HCT116 (cell line): ENCODE data around the gene IRF2. TPM values are rescaled to one million over a fixed set of nuclear protein-coding genes. Genes with fewer than 3 reads are reported as not detected.

ENCODE experiments used
- ATAC-seq: fragments of 200-7000 bp; cut with Tn5 transposase; 2 replicates; pipeline ENCODE4 v1.9.1; 2020; ENCODE audit warnings: mild to moderate bottlenecking, moderate library complexity
- BruUV-seq: library from RNA; stranded (reverse); fragments of 400-500 nt; replicated peaks from 2 replicates; lab custom pipeline; 2021; lab: Mats Ljungman, UMichigan
- CTCF ChIA-PET: fragments of 300-600 bp; sonication (Branson Sonifier 250); formaldehyde crosslinking; loops from one replicate; lab custom pipeline; 2021; ENCODE audit warnings: antibody characterized with exemption; lab: Charles Lee
- POLR2A ChIA-PET: fragments of 300-600, 350-600 bp; sonication (Branson Sonifier 250); formaldehyde crosslinking; loops from one replicate; lab custom pipeline; 2021; ENCODE audit warnings: antibody characterized with exemption; lab: Charles Lee
- RAD21 ChIA-PET, 2 experiments: fragments of 300-600 bp; sonication (Branson Sonifier 250); formaldehyde crosslinking; loops; one replicate each; lab custom pipeline; 2023; ENCODE audit warnings: low total read pairs in 2 of 2; ENCODE audit not compliant: uncharacterized antibody in 2 of 2, unreplicated experiment in 2 of 2, low non-redundant PET in 1 of 2; lab: Charles Lee
- DNase-seq: peaks from one replicate; pipeline ENCODE4 v3.0.0-alpha.2; 2010; ENCODE audit warnings: low read depth, low spot score
- H2AFZ ChIP-seq: fragments of 200-600 bp; shearing (Covaris generic), sonication (generic); 2 replicates; pipeline ENCODE4 v1.6.1; 2017; ENCODE audit warnings: low read depth, mixed run types, mixed read lengths, antibody characterized with exemption, low read length; ENCODE audit not compliant: poor library complexity, severe bottlenecking
- H3K27ac ChIP-seq: 2 replicates; pipeline ENCODE4 v1.5.1; 2012; ENCODE audit warnings: low read depth, low read length
- H3K27me3 ChIP-seq: fragments of 200-600 bp; sonication (generic); 2 replicates; pipeline ENCODE4 v1.6.1; 2016; ENCODE audit warnings: mixed run types, low read length, mixed read lengths; ENCODE audit not compliant: insufficient read depth
- H3K36me3 ChIP-seq, 2 experiments: fragments of 200-500 bp in 1 of 2; fragments of 200-600 bp in 1 of 2; sonication (Bioruptor generic) in 1 of 2; sonication (generic) in 1 of 2; 2 replicates each; pipeline versions ENCODE4 v1.5.1 to v1.6.1; 2014 to 2016; ENCODE audit warnings: low read length in 2 of 2, inconsistent platforms in 1 of 2, mixed read lengths in 1 of 2, mixed run types in 1 of 2; ENCODE audit not compliant: insufficient read depth in 2 of 2, control insufficient read depth in 1 of 2
- H3K4me1 ChIP-seq, 2 experiments: fragments of 200-600 bp in 1 of 2; sonication (generic) in 1 of 2; 2 replicates each; pipeline versions ENCODE4 v1.5.1 to v1.6.1; 2012 to 2017; ENCODE audit warnings: low read length in 2 of 2, inconsistent platforms in 1 of 2, mild to moderate bottlenecking in 1 of 2, mixed read lengths in 1 of 2, mixed run types in 1 of 2, moderate library complexity in 1 of 2; ENCODE audit not compliant: insufficient read depth in 2 of 2, control insufficient read depth in 1 of 2
- H3K4me2 ChIP-seq: fragments of 200-600 bp; sonication (generic); 2 replicates; pipeline ENCODE4 v1.6.1; 2017; ENCODE audit warnings: mixed run types, low read length, mixed read lengths
- H3K4me3 ChIP-seq, 2 experiments: fragments of 200-600 bp in 1 of 2; sonication (generic) in 1 of 2; replicated peaks in 1 of 2; 2 replicates each; pipeline ENCODE4 v1.5.1; 2011 to 2016; ENCODE audit warnings: low read length in 2 of 2, control low read depth in 1 of 2, low read depth in 1 of 2, mild to moderate bottlenecking in 1 of 2, mixed read lengths in 1 of 2, mixed run types in 1 of 2
- H3K79me2 ChIP-seq: fragments of 200-600 bp; sonication (generic); 2 replicates; pipeline ENCODE4 v1.6.1; 2017; ENCODE audit warnings: mild to moderate bottlenecking, mixed run types, low read length, moderate library complexity, mixed read lengths; ENCODE audit not compliant: insufficient read depth
- H3K9ac ChIP-seq: fragments of 200-600 bp; sonication (generic); 2 replicates; pipeline ENCODE4 v1.6.1; 2016; ENCODE audit warnings: low read length, mixed read lengths
- H3K9me2 ChIP-seq: fragments of 200-600 bp; sonication (generic), shearing (Covaris generic); 2 replicates; pipeline ENCODE4 v1.6.1; 2017; ENCODE audit warnings: mixed run types, mild to moderate bottlenecking, moderate library complexity; ENCODE audit not compliant: insufficient read depth
- H3K9me3 ChIP-seq, 2 experiments: fragments of 200-500 bp in 1 of 2; fragments of 200-600 bp in 1 of 2; sonication (Bioruptor generic) in 1 of 2; sonication (generic) in 1 of 2; 2 replicates each; pipeline ENCODE4 v1.6.1; 2014 to 2017; ENCODE audit warnings: low read length in 2 of 2, mixed read lengths in 2 of 2, inconsistent platforms in 1 of 2, low read depth in 1 of 2, mild to moderate bottlenecking in 1 of 2, mixed run types in 1 of 2, moderate library complexity in 1 of 2; ENCODE audit not compliant: control insufficient read depth in 1 of 2, insufficient read depth in 1 of 2
- H4K20me1 ChIP-seq: fragments of 200-600 bp; sonication (generic), shearing (Covaris generic); 2 replicates; pipeline ENCODE4 v1.6.1; 2017; ENCODE audit warnings: mixed run types, mild to moderate bottlenecking, moderate library complexity; ENCODE audit not compliant: insufficient read depth
- ATF3 ChIP-seq: IDR thresholded peaks from 2 replicates; pipeline ENCODE4 v1.6.1; 2012
- CEBPB ChIP-seq: IDR thresholded peaks from 2 replicates; pipeline ENCODE4 v1.6.1; 2012; ENCODE audit warnings: low read depth
- JUND ChIP-seq: IDR thresholded peaks from 2 replicates; pipeline ENCODE4 v1.6.1; 2012
- POLR2AphosphoS5 ChIP-seq: IDR thresholded peaks from 2 replicates; pipeline ENCODE4 v1.6.1; 2011; ENCODE audit warnings: mild to moderate bottlenecking, low read depth, low read length, moderate library complexity
- RAD21 ChIP-seq: IDR thresholded peaks from 2 replicates; pipeline ENCODE4 v1.6.1; 2012; ENCODE audit warnings: low read depth, mild to moderate bottlenecking
- SP1 ChIP-seq: IDR thresholded peaks from 2 replicates; pipeline ENCODE4 v1.6.1; 2012; ENCODE audit warnings: low read depth
- SRF ChIP-seq: IDR thresholded peaks from 2 replicates; pipeline ENCODE4 v1.6.1; 2012; ENCODE audit warnings: low read depth
- TCF7L2 ChIP-seq: IDR thresholded peaks from 2 replicates; pipeline ENCODE4 v1.7.0; 2011; ENCODE audit warnings: borderline replicate concordance, inconsistent platforms; ENCODE audit not compliant: insufficient read depth, insufficient read length; ENCODE audit errors: extremely low read depth
- YY1 ChIP-seq: IDR thresholded peaks from 2 replicates; pipeline ENCODE4 v1.6.1; 2011; ENCODE audit warnings: low read length, low read depth, moderate library complexity, mild to moderate bottlenecking; ENCODE audit not compliant: insufficient replicate concordance; ENCODE audit errors: extremely low read depth
- ZFX ChIP-seq: fragments of 450-650 bp; IDR thresholded peaks from 2 replicates; pipeline ENCODE4 v1.6.1; 2017
- intact Hi-C: fragments of 100-400 bp; cut with micrococcal nuclease; formaldehyde crosslinking; loops from 2 replicates; pipeline ENCODE4 v1.10.0; 2022
- total RNA-seq: library from RNA; stranded (reverse); gene quantifications from one replicate; pipeline ENCODE4 v1.2.1, GENCODE V29; 2021; ENCODE audit not compliant: unreplicated experiment
- TF ChIP-seq, protein P1 (sequence below), 3 experiments: fragments of 200-600 bp in 1 of 3; sonication (generic) in 1 of 3; IDR thresholded peaks in 2 of 3; conservative IDR thresholded peaks in 1 of 3; 2 replicates each; pipeline ENCODE4 v1.5.1; 2012 to 2017; ENCODE audit warnings: low read depth in 2 of 3, low read length in 2 of 3, antibody characterized with exemption in 1 of 3, borderline replicate concordance in 1 of 3, control low read depth in 1 of 3, mild to moderate bottlenecking in 1 of 3, mixed read lengths in 1 of 3, mixed run types in 1 of 3, moderate library complexity in 1 of 3; ENCODE audit not compliant: insufficient read depth in 1 of 3

IRF2 gene
- total RNA-seq, 1 experiment from 2014 or later: 10.6 TPM

GRCh38 chr4:184439856-184440594, 34.3 kb downstream of the IRF2 start (continued):
- TF ChIP-seq ATF3: no peak
- no peak for TF ChIP-seq CEBPB
- no peak for TF ChIP-seq RAD21
- no peak for TF ChIP-seq POLR2AphosphoS5
- TF ChIP-seq, protein P1, sequence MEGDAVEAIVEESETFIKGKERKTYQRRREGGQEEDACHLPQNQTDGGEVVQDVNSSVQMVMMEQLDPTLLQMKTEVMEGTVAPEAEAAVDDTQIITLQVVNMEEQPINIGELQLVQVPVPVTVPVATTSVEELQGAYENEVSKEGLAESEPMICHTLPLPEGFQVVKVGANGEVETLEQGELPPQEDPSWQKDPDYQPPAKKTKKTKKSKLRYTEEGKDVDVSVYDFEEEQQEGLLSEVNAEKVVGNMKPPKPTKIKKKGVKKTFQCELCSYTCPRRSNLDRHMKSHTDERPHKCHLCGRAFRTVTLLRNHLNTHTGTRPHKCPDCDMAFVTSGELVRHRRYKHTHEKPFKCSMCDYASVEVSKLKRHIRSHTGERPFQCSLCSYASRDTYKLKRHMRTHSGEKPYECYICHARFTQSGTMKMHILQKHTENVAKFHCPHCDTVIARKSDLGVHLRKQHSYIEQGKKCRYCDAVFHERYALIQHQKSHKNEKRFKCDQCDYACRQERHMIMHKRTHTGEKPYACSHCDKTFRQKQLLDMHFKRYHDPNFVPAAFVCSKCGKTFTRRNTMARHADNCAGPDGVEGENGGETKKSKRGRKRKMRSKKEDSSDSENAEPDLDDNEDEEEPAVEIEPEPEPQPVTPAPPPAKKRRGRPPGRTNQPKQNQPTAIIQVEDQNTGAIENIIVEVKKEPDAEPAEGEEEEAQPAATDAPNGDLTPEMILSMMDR (IDR thresholded peaks at IDR 0.05 in 2 of 3, conservative IDR thresholded peaks at IDR 0.05 in 1 of 3; ENCODE audit: borderline replicate concordance in 1 of 3, insufficient read depth in 1 of 3, low read depth in 2 of 3, low read length in 2 of 3): no peak

GRCh38 chr4:184439386-184439785, 35.0 kb downstream of the IRF2 start:
- ChIA-PET RAD21 (no interaction called here), POLR2A (no interaction called here), CTCF (no interaction called here)
- TF ChIP-seq TCF7L2 (no peak), JUND (no peak), RAD21 (no peak), ZFX (no peak), SP1 (no peak), YY1 (no peak), SRF (no peak)
- BruUV-seq: no TSS peak
- ATAC-seq: no peak
- H3K36me3 ChIP-seq: no peaks in the 10 kb centered on the region
- no peak for DNase-seq
- H3K79me2 ChIP-seq: no peaks in the 10 kb centered on the region
- H3K4me1 ChIP-seq: no peaks in the 10 kb centered on the region
- H3K27me3 ChIP-seq: no peaks in the 10 kb centered on the region
- no peak overlapping the region for H3K9ac ChIP-seq
- H3K4me2 ChIP-seq: no peak overlapping the region
- no peaks in the 10 kb centered on the region for H3K9me3 ChIP-seq
- H3K9me2 ChIP-seq: no peaks in the 10 kb centered on the region
- no peak overlapping the region for H2AFZ ChIP-seq
- no peak overlapping the region for H3K4me3 ChIP-seq
- no peak overlapping the region for H3K27ac ChIP-seq
- intact Hi-C loops: no loop called here
- no peaks in the 10 kb centered on the region for H4K20me1 ChIP-seq
